ENCODE measurements around the gene UAP1.

UAP1 gene

GRCh38 chr1:162538815-162539431, 22.6 kb upstream of the UAP1 start:
- no peak overlapping the region for H3K27ac ChIP-seq

GRCh38 chr1:162541619-162542141, 19.8 kb upstream of the UAP1 start:
- no peak overlapping the region for H3K27ac ChIP-seq
- TF ChIP-seq ZFX (IDR thresholded peaks at IDR 0.05; ENCODE audit: borderline replicate concordance) (no peak), CTCF (IDR thresholded peaks at IDR 0.05) (no peak)

More at GRCh38 chr1:162538815-162539431, 22.6 kb upstream of the UAP1 start:
- TF ChIP-seq ZFX (IDR thresholded peaks at IDR 0.05; ENCODE audit: borderline replicate concordance) (no peak), CTCF (IDR thresholded peaks at IDR 0.05) (no peak)

- H3K27ac ChIP-seq = no peak overlapping the region
Observed at GRCh38 chr1:162543228-162543627, 18.3 kb upstream of the UAP1 start.

GRCh38 chr1:162548170-162548569, 13.4 kb upstream of the UAP1 start:
- H3K27ac ChIP-seq = no peak overlapping the region
- TF ChIP-seq ZFX (IDR thresholded peaks at IDR 0.05; ENCODE audit: borderline replicate concordance) (no peak), CTCF (IDR thresholded peaks at IDR 0.05) (no peak)

More at GRCh38 chr1:162543228-162543627, 18.3 kb upstream of the UAP1 start:
- TF ChIP-seq CTCF (IDR thresholded peaks at IDR 0.05) = no peak
- TF ChIP-seq ZFX (IDR thresholded peaks at IDR 0.05; ENCODE audit: borderline replicate concordance) = no peak

- no peak for TF ChIP-seq ZFX (IDR thresholded peaks at IDR 0.05; ENCODE audit: borderline replicate concordance)
- TF ChIP-seq CTCF (IDR thresholded peaks at IDR 0.05) = no peak
- no peak overlapping the region for H3K27ac ChIP-seq
Observed at GRCh38 chr1:162549001-162549400, 12.5 kb upstream of the UAP1 start.

- TF ChIP-seq ZFX (IDR thresholded peaks at IDR 0.05; ENCODE audit: borderline replicate concordance) (no peak), CTCF (IDR thresholded peaks at IDR 0.05) (no peak)
- H3K27ac ChIP-seq = peak overlapping the region; percentile 34; the same call in 1 of the 2 replicates
Observed at GRCh38 chr1:162550925-162551324, 10.6 kb upstream of the UAP1 start.

- no peak for TF ChIP-seq CTCF (IDR thresholded peaks at IDR 0.05)
- no peak for TF ChIP-seq ZFX (IDR thresholded peaks at IDR 0.05; ENCODE audit: borderline replicate concordance)
- H3K27ac ChIP-seq = no peak overlapping the region
Observed at GRCh38 chr1:162551969-162552683, 9.4 kb upstream of the UAP1 start.

Data from 22Rv1 (cell line).